Hepatocyte (in vitro differentiated cells): ENCODE measurements around the gene SSH3. TPM values are rescaled to one million over a fixed set of nuclear protein-coding genes. Genes with fewer than 3 reads are reported as not detected.

Experiments
- DNase-seq: peaks from one replicate; pipeline ENCODE4 v3.0.0-alpha.2; 2016; ENCODE audit warnings: low spot score
- H2AFZ ChIP-seq: fragments of 200-600 bp; sonication (generic); 2 replicates; pipeline ENCODE4 v1.6.0; 2016; ENCODE audit warnings: antibody characterized with exemption, mild to moderate bottlenecking
- H3K27ac ChIP-seq: fragments of 200-600 bp; sonication (generic); 2 replicates; pipeline ENCODE4 v1.5.1; 2016; ENCODE audit warnings: mild to moderate bottlenecking
- H3K27me3 ChIP-seq: fragments of 200-600 bp; sonication (generic); 2 replicates; pipeline ENCODE4 v1.6.1; 2016
- H3K36me3 ChIP-seq: fragments of 200-600 bp; sonication (generic); replicated peaks from 2 replicates; pipeline ENCODE4 v1.5.1; 2016; ENCODE audit warnings: low read depth; ENCODE audit not compliant: insufficient read depth
- H3K4me1 ChIP-seq: fragments of 200-600 bp; sonication (generic); 2 replicates; pipeline ENCODE4 v1.5.1; 2016; ENCODE audit warnings: mild to moderate bottlenecking, moderate library complexity; ENCODE audit not compliant: insufficient read depth
- H3K4me2 ChIP-seq: fragments of 200-600 bp; sonication (generic); 2 replicates; pipeline ENCODE4 v1.6.0; 2016
- H3K4me3 ChIP-seq: fragments of 200-600 bp; sonication (generic); 2 replicates; pipeline ENCODE4 v1.5.1; 2016; ENCODE audit warnings: mild to moderate bottlenecking
- H3K79me2 ChIP-seq: fragments of 200-600 bp; sonication (generic); 2 replicates; pipeline ENCODE4 v1.6.0; 2017; ENCODE audit warnings: mild to moderate bottlenecking
- H3K9me2 ChIP-seq: fragments of 200-600 bp; sonication (generic); replicated peaks from 2 replicates; pipeline ENCODE4 v1.6.0; 2017; ENCODE audit warnings: mild to moderate bottlenecking; ENCODE audit not compliant: insufficient read depth
- H3K9me3 ChIP-seq: fragments of 200-600 bp; sonication (generic); 2 replicates; pipeline ENCODE4 v1.5.1; 2016; ENCODE audit warnings: low read depth, mild to moderate bottlenecking
- H4K20me1 ChIP-seq: fragments of 200-600 bp; sonication (generic); 2 replicates; pipeline ENCODE4 v1.6.0; 2016; ENCODE audit warnings: mild to moderate bottlenecking; ENCODE audit not compliant: insufficient read depth, poor library complexity, severe bottlenecking
- CTCF ChIP-seq: fragments of 200-600 bp; sonication (generic); IDR thresholded peaks from 2 replicates; pipeline ENCODE4 v1.5.1; 2016; ENCODE audit warnings: antibody characterized with exemption, mild to moderate bottlenecking; ENCODE audit not compliant: poor library complexity
- EZH2 ChIP-seq: fragments of 200-600 bp; sonication (generic); IDR thresholded peaks from 2 replicates; pipeline ENCODE4 v1.6.1; 2016; ENCODE audit warnings: antibody characterized with exemption, mild to moderate bottlenecking, borderline replicate concordance
- EZH2phosphoT487 ChIP-seq: fragments of 200-600 bp; sonication (generic); IDR thresholded peaks from one replicate; pipeline ENCODE4 v1.6.1; 2018; ENCODE audit warnings: antibody characterized with exemption, mild to moderate bottlenecking, low read depth, moderate library complexity; ENCODE audit not compliant: unreplicated experiment, severe bottlenecking
- WGBS: methylation state at CpG from one replicate; pipeline ENCODE4 v1.1.6; 2016; ENCODE audit warnings: low lambda C conversion rate; ENCODE audit errors: missing lambda C conversion rate; 5-methylcytosine and 5-hydroxymethylcytosine counted together
- polyA plus RNA-seq: library from polyadenylated mRNA; unstranded; fragments of >200 nt; fragmentation: Nextera tagmentation; extraction: Ambion mirVana; gene quantifications from 2 replicates; pipeline ENCODE4 v1.2.1, GENCODE V29; 2016
- total RNA-seq: library from RNA; depleted of rRNA; stranded (reverse); fragments of >200 nt; gene quantifications from 2 replicates; pipeline ENCODE4 v1.2.3, GENCODE V29; 2014

Gene SSH3
- total and polyA plus RNA-seq, 2 experiments from 2014 or later = 29.7 to 49.5 TPM

DNA sequence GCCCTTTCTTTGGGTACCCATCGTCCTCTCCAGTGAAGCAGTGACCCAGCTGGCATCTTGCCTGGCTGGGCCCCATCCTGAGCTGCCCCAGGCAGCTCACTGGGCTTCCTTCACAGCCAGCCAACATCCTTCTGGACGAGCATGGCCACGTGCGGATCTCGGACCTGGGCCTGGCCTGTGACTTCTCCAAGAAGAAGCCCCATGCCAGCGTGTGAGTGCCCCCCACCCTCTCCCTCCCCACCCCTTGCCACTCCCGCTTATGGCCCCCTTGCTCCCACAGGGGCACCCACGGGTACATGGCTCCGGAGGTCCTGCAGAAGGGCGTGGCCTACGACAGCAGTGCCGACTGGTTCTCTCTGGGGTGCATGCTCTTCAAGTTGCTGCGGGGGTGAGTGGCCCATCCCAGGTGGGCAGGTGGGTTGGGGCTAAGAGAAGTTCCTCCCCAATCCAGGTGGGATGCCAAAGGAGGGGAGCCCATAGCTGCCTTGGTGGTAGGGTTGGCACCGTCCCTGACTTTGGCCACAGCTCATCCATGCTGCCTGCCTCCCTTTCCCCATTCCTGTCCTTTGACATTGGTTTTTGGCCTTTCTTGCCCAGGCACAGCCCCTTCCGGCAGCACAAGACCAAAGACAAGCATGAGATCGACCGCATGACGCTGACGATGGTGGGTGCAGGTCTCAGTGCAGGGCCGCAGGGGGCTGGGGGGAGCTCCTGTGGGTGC, 21.0 kb upstream of the SSH3 start:
- no peaks in the 10 kb centered on the region for H3K36me3 ChIP-seq
- no peaks in the 10 kb centered on the region for H3K9me3 ChIP-seq
- H3K79me2 ChIP-seq = peaks cover 6% of the 10 kb centered on the region
- H4K20me1 ChIP-seq = no peaks in the 10 kb centered on the region
- H3K27me3 ChIP-seq = no peaks in the 10 kb centered on the region
- WGBS = 97% methylated on average over 20 of the region's 20 CpGs
- TF ChIP-seq EZH2phosphoT487 (no peak), CTCF (no peak), EZH2 (no peak)
- no peak overlapping the region for H2AFZ ChIP-seq
- H3K4me2 ChIP-seq = no peak overlapping the region
- no peak for DNase-seq
- no peak overlapping the region for H3K4me3 ChIP-seq
- peaks cover 5% of the 10 kb centered on the region for H3K4me1 ChIP-seq
- no peak overlapping the region for H3K27ac ChIP-seq
- no peaks in the 10 kb centered on the region for H3K9me2 ChIP-seq

DNA sequence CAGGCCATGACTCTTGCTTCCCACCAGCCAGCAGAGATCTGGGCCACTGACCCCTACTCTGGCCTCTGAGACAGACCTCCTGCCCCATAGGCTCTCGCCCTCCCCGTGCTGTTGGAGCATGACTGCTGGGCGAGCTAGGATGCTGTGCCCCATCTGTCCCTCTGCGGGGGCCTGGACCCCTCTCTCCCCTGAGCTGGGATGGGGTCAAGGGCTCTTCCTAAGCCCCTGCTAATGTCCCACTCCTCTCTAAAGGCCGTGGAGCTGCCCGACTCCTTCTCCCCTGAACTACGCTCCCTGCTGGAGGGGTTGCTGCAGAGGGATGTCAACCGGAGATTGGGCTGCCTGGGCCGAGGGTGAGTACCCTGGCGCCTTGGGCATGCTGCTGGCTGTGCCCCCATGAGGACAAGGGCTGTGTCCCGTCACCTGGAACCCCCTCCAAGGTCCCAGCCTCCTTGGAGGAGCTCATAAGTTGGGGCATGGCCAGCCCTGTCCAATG, 20.4 kb upstream of the SSH3 start:
- no peak overlapping the region for H2AFZ ChIP-seq
- no peaks in the 10 kb centered on the region for H3K9me2 ChIP-seq
- no peaks in the 10 kb centered on the region for H3K36me3 ChIP-seq
- WGBS = 98% methylated on average over 11 of the region's 11 CpGs
- H3K79me2 ChIP-seq = no peaks in the 10 kb centered on the region
- H3K4me3 ChIP-seq = no peak overlapping the region
- no peaks in the 10 kb centered on the region for H4K20me1 ChIP-seq
- no peak overlapping the region for H3K4me2 ChIP-seq
- no peak overlapping the region for H3K27ac ChIP-seq
- no peaks in the 10 kb centered on the region for H3K9me3 ChIP-seq
- DNase-seq = no peak
- TF ChIP-seq EZH2 (no peak), EZH2phosphoT487 (no peak), CTCF (no peak)
- no peaks in the 10 kb centered on the region for H3K27me3 ChIP-seq
- H3K4me1 ChIP-seq = peaks cover 11% of the 10 kb centered on the region

DNA sequence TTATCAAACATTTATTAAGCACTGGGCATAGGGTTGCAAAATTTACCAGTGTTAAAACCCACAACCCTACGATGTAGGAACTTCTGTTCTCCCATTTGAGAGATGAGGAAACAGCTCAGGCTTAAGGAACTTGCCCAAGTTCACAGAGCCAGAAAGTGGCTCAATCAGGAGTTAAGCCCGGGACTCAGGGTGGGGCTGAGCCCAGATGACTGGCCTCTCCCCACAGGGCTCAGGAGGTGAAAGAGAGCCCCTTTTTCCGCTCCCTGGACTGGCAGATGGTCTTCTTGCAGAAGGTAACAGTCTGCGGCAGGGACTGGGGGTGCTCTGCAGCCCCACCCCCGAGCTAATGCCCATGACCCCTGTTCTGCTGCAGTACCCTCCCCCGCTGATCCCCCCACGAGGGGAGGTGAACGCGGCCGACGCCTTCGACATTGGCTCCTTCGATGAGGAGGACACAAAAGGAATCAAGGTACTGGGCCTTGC, 19.8 kb upstream of the SSH3 start:
- no peaks in the 10 kb centered on the region for H3K27me3 ChIP-seq
- peaks cover 14% of the 10 kb centered on the region for H3K4me1 ChIP-seq
- H3K4me2 ChIP-seq = no peak overlapping the region
- no peaks in the 10 kb centered on the region for H3K9me3 ChIP-seq
- no peaks in the 10 kb centered on the region for H3K9me2 ChIP-seq
- no peak overlapping the region for H3K4me3 ChIP-seq
- no peak overlapping the region for H3K27ac ChIP-seq
- H2AFZ ChIP-seq = no peak overlapping the region
- DNase-seq = no peak
- no peaks in the 10 kb centered on the region for H3K79me2 ChIP-seq
- TF ChIP-seq EZH2 = no peak
- TF ChIP-seq EZH2phosphoT487 = no peak
- no peak for TF ChIP-seq CTCF
- WGBS = 96% methylated on average over 12 of the region's 13 CpGs
- H3K36me3 ChIP-seq = no peaks in the 10 kb centered on the region
- H4K20me1 ChIP-seq = no peaks in the 10 kb centered on the region
